ENCODE measurements around the gene ESAM. TPM values are rescaled to one million over a fixed set of nuclear protein-coding genes. Genes with fewer than 3 reads are reported as not detected.

Gene ESAM
- total and polyA plus RNA-seq, 2 donors (not counting 1 experiment from before 2014, with no cell fraction given), result 1.4 to 14.5 TPM

GRCh38 chr11:124745270-124745834, 16.7 kb downstream of the ESAM start:
- Mint-ChIP-seq H3K27ac (peak overlapping the region; percentile 77), H3K4me1 (peaks cover 38% of the 10 kb centered on the region), H3K4me3 (peak overlapping the region; percentile 71), H3K27me3 (no peaks in the 10 kb centered on the region), H3K9me3 (ENCODE audit: insufficient read depth) (no peaks in the 10 kb centered on the region)
- ATAC-seq (ENCODE audit: low read depth) (no peak), DNase-seq (no peak)
- Histone ChIP-seq H3K27me3 (replicated peaks in 1 of 4; ENCODE audit: control extremely low read depth in 1 of 4, control insufficient read depth in 3 of 4, insufficient read depth in 4 of 4, low read length in 3 of 4) (peaks cover 0 to 10% (median 0%) of the 10 kb centered on the region in 4 experiments), H3K4me3 (ENCODE audit: control extremely low read depth in 1 of 5, extremely low read depth in 1 of 5, insufficient read depth in 1 of 5, low read depth in 2 of 5, low read length in 4 of 5) (peak overlapping the region in 4 of 5 experiments; percentile 72 to 97 (median 84)), H3K36me3 (replicated peaks in 1 of 2; ENCODE audit: control extremely low read depth in 1 of 2, control insufficient read depth in 1 of 2, extremely low read depth in 1 of 2, insufficient read depth in 2 of 2, low read length in 1 of 2) (no peaks in the 10 kb centered on the region), H3K27ac (ENCODE audit: low read length in 2 of 2) (no peak overlapping the region), H3K79me2 (ENCODE audit: control insufficient read depth, insufficient read depth, low read length) (peaks cover 5% of the 10 kb centered on the region), H3K9ac (ENCODE audit: low read length) (peak overlapping the region; percentile 79), H4K20me1 (ENCODE audit: control insufficient read depth, insufficient read depth, low read length, poor library complexity, severe bottlenecking) (no peaks in the 10 kb centered on the region), H3K4me2 (replicated peaks; ENCODE audit: low read depth, low read length, poor library complexity, severe bottlenecking) (peak overlapping the region; percentile 97), H3K9me3 (ENCODE audit: control extremely low read depth in 1 of 3, control insufficient read depth in 2 of 3, insufficient read depth in 1 of 3, low read length in 2 of 3) (no peaks in the 10 kb centered on the region), H2AFZ (ENCODE audit: insufficient read depth, low read depth, low read length, poor library complexity, severe bottlenecking) (peak overlapping the region; percentile 93), H3K4me1 (ENCODE audit: control insufficient read depth in 2 of 2, insufficient read depth in 2 of 2, low read length in 2 of 2) (peaks cover 28 to 46% of the 10 kb centered on the region in 2 donors)
- TF ChIP-seq, protein P1, sequence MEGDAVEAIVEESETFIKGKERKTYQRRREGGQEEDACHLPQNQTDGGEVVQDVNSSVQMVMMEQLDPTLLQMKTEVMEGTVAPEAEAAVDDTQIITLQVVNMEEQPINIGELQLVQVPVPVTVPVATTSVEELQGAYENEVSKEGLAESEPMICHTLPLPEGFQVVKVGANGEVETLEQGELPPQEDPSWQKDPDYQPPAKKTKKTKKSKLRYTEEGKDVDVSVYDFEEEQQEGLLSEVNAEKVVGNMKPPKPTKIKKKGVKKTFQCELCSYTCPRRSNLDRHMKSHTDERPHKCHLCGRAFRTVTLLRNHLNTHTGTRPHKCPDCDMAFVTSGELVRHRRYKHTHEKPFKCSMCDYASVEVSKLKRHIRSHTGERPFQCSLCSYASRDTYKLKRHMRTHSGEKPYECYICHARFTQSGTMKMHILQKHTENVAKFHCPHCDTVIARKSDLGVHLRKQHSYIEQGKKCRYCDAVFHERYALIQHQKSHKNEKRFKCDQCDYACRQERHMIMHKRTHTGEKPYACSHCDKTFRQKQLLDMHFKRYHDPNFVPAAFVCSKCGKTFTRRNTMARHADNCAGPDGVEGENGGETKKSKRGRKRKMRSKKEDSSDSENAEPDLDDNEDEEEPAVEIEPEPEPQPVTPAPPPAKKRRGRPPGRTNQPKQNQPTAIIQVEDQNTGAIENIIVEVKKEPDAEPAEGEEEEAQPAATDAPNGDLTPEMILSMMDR (IDR thresholded peaks at IDR 0.05), result no peak
- TF ChIP-seq EZH2 (IDR thresholded peaks at IDR 0.05; ENCODE audit: borderline replicate concordance, insufficient read depth, low read depth, low read length, poor library complexity, severe bottlenecking), result no peak
- WGBS (ENCODE audit: insufficient coverage), result 93% methylated on average over 30 of the region's 44 CpGs
- intact Hi-C loops (cut with micrococcal nuclease), result loop anchor here (5.0 kb wide), 2 partner anchors 123 to 207 kb away; partner anchors contain the start of genes CCDC15 and TBRG1
- CTCF ChIA-PET, result interaction anchor here (1.3 to 9.8 kb wide), 7 partner anchors 10 to 122 kb away, joined by 3 to 153 read pairs (median 5); partner anchors contain the start of genes ESAM and TBRG1
- POLR2A ChIA-PET, result interaction anchor here (0.7 to 2.1 kb wide), 4 partner anchors 13 to 72 kb away, joined by 4 to 9 read pairs (median 7); partner anchors contain the start of genes MSANTD2, SIAE and SPA17

DNA sequence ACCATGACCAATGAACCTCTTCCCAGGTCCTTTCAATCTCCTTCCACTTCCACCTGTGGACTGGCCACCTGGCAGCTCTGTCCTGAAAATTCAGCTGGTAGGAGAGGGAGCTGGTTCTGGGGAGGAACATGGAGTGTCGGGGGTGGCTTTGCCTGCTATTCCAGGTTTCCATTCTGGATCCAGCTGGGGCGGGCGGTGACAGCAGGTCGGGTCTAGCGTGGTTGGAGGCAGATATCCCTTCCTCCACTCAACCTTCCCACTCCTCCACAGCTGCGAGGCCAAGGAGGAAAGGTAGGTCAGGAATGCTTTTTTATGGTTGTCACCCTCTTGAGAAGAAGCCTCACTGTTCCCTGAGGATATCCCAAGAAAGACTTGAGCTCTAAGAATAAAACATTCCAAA, 19.0 kb downstream of the ESAM start:
- Histone ChIP-seq H2AFZ (ENCODE audit: insufficient read depth, low read depth, low read length, poor library complexity, severe bottlenecking) (no peak overlapping the region), H3K27ac (ENCODE audit: low read length in 2 of 2) (no peak overlapping the region), H3K4me3 (ENCODE audit: control extremely low read depth in 1 of 5, extremely low read depth in 1 of 5, insufficient read depth in 1 of 5, low read depth in 2 of 5, low read length in 4 of 5) (no peak overlapping the region), H3K79me2 (ENCODE audit: control insufficient read depth, insufficient read depth, low read length) (peaks cover 5% of the 10 kb centered on the region), H4K20me1 (ENCODE audit: control insufficient read depth, insufficient read depth, low read length, poor library complexity, severe bottlenecking) (no peaks in the 10 kb centered on the region), H3K36me3 (replicated peaks in 1 of 2; ENCODE audit: control extremely low read depth in 1 of 2, control insufficient read depth in 1 of 2, extremely low read depth in 1 of 2, insufficient read depth in 2 of 2, low read length in 1 of 2) (no peaks in the 10 kb centered on the region), H3K27me3 (replicated peaks in 1 of 4; ENCODE audit: control extremely low read depth in 1 of 4, control insufficient read depth in 3 of 4, insufficient read depth in 4 of 4, low read length in 3 of 4) (peaks cover 0 to 13% (median 2%) of the 10 kb centered on the region in 4 experiments), H3K4me1 (ENCODE audit: control insufficient read depth in 2 of 2, insufficient read depth in 2 of 2, low read length in 2 of 2) (peaks cover 11 to 33% of the 10 kb centered on the region in 2 donors), H3K9me3 (ENCODE audit: control extremely low read depth in 1 of 3, control insufficient read depth in 2 of 3, insufficient read depth in 1 of 3, low read length in 2 of 3) (no peaks in the 10 kb centered on the region), H3K4me2 (replicated peaks; ENCODE audit: low read depth, low read length, poor library complexity, severe bottlenecking) (no peak overlapping the region), H3K9ac (ENCODE audit: low read length) (no peak overlapping the region)
- intact Hi-C loops (cut with micrococcal nuclease), result no loop called here
- TF ChIP-seq, protein P1 (IDR thresholded peaks at IDR 0.05), result no peak
- TF ChIP-seq EZH2 (IDR thresholded peaks at IDR 0.05; ENCODE audit: borderline replicate concordance, insufficient read depth, low read depth, low read length, poor library complexity, severe bottlenecking), result no peak
- Mint-ChIP-seq H3K27me3 (no peaks in the 10 kb centered on the region), H3K27ac (no peak overlapping the region), H3K9me3 (ENCODE audit: insufficient read depth) (no peaks in the 10 kb centered on the region), H3K4me1 (peaks cover 25% of the 10 kb centered on the region), H3K4me3 (no peak overlapping the region)
- ChIA-PET POLR2A (no interaction called here), CTCF (interaction anchor here (1.2 to 3.0 kb wide), 5 partner anchors 10 to 74 kb away, joined by 3 to 18 read pairs (median 9); partner anchors contain the start of gene VSIG2)
- WGBS (ENCODE audit: insufficient coverage), result no CpG with 5 or more reads among the region's 6 CpGs
- no peak for ATAC-seq (ENCODE audit: low read depth)
- DNase-seq, result no peak
